PC-3 (cell line): Measurements from ENCODE around the gene CACNA1B. TPM values are rescaled to one million over a fixed set of nuclear protein-coding genes. Genes with fewer than 3 reads are reported as not detected.

ENCODE experiments used
- ATAC-seq: fragments of 200-7000 bp; cut with Tn5 transposase; 2 replicates; pipeline ENCODE4 v1.9.1; 2020; ENCODE audit warnings: mild to moderate bottlenecking, moderate library complexity
- BruUV-seq: library from RNA; stranded (reverse); fragments of 400-500 nt; replicated peaks from 2 replicates; lab custom pipeline; 2021; lab: Mats Ljungman, UMichigan
- CTCF ChIA-PET: fragments of 300-600 bp; sonication (Branson Sonifier 250); formaldehyde crosslinking; loops from one replicate; lab custom pipeline; 2022; ENCODE audit warnings: antibody characterized with exemption; lab: Charles Lee
- POLR2A ChIA-PET: fragments of 300-600 bp; sonication (Branson Sonifier 250); formaldehyde crosslinking; loops from one replicate; lab custom pipeline; 2022; ENCODE audit warnings: antibody characterized with exemption; ENCODE audit not compliant: unreplicated experiment; lab: Charles Lee
- DNase-seq: peaks from one replicate; pipeline ENCODE4 v3.0.0-alpha.2; 2015
- H2AFZ ChIP-seq: fragments of 300-600 bp; sonication (generic); 2 replicates; pipeline ENCODE4 v1.6.0; 2016; ENCODE audit warnings: antibody characterized with exemption, low read length
- H3F3A ChIP-seq: fragments of 300-600 bp; sonication (generic); one replicate; pipeline ENCODE4 v1.6.0; 2017; ENCODE audit warnings: antibody characterized with exemption, low read length, control low read depth, mild to moderate bottlenecking; ENCODE audit not compliant: unreplicated experiment
- H3K27ac ChIP-seq: fragments of 300-600 bp; sonication (generic); 2 replicates; pipeline ENCODE4 v1.5.1; 2016; ENCODE audit warnings: mild to moderate bottlenecking, low read length
- H3K27me3 ChIP-seq: fragments of 300-600 bp; sonication (generic); 2 replicates; pipeline ENCODE4 v1.6.1; 2016; ENCODE audit warnings: low read length, mixed read lengths
- H3K36me3 ChIP-seq: fragments of 300-600 bp; sonication (generic); 2 replicates; pipeline ENCODE4 v1.6.1; 2016; ENCODE audit warnings: low read depth, mixed run types, low read length, mixed read lengths
- H3K4me1 ChIP-seq: fragments of 300-600 bp; sonication (generic); 2 replicates; pipeline ENCODE4 v1.5.1; 2016; ENCODE audit warnings: low read length; ENCODE audit not compliant: insufficient read depth
- H3K4me2 ChIP-seq: fragments of 300-600 bp; sonication (generic); 2 replicates; pipeline ENCODE4 v1.6.0; 2016; ENCODE audit warnings: low read length
- H3K4me3 ChIP-seq: fragments of 300-600 bp; sonication (generic); 2 replicates; pipeline ENCODE4 v1.5.1; 2016; ENCODE audit warnings: mild to moderate bottlenecking, low read length, mixed read lengths
- H3K79me2 ChIP-seq: fragments of 300-600 bp; sonication (generic); 2 replicates; pipeline ENCODE4 v1.6.1; 2017; ENCODE audit warnings: low read length, mixed read lengths
- H3K9ac ChIP-seq: fragments of 300-600 bp; sonication (generic); 2 replicates; pipeline ENCODE4 v1.6.0; 2016; ENCODE audit warnings: mild to moderate bottlenecking, low read length
- H3K9me2 ChIP-seq: fragments of 300-600 bp; sonication (generic); replicated peaks from 2 replicates; pipeline ENCODE4 v1.6.1; 2016; ENCODE audit warnings: mixed run types, low read length, mixed read lengths
- H3K9me3 ChIP-seq: fragments of 300-600 bp; sonication (generic); 2 replicates; pipeline ENCODE4 v1.6.1; 2016; ENCODE audit warnings: low read length, mixed read lengths
- H4K20me1 ChIP-seq: fragments of 300-600 bp; sonication (generic); 2 replicates; pipeline ENCODE4 v1.6.1; 2016; ENCODE audit warnings: low read length, mixed read lengths
- EZH2 ChIP-seq: fragments of 300-600 bp; sonication (generic); IDR thresholded peaks from one replicate; pipeline ENCODE4 v1.6.1; 2017; ENCODE audit warnings: antibody characterized with exemption, mild to moderate bottlenecking, low read length; ENCODE audit not compliant: unreplicated experiment
- EZH2phosphoT487 ChIP-seq: fragments of 300-600 bp; sonication (generic); IDR thresholded peaks from 2 replicates; pipeline ENCODE4 v1.6.1; 2018; ENCODE audit warnings: mild to moderate bottlenecking, antibody characterized with exemption, low read length, borderline replicate concordance
- intact Hi-C: fragments of 100-400 bp; cut with micrococcal nuclease; formaldehyde crosslinking; loops from 2 replicates; pipeline ENCODE4 v1.9.0; 2023
- total RNA-seq: library from RNA; depleted of rRNA; stranded (reverse); fragments of >200 nt; gene quantifications from 2 replicates; pipeline ENCODE4 v1.2.3, GENCODE V29; 2014
- TF ChIP-seq, protein P1 (sequence below): fragments of 300-600 bp; sonication (generic); conservative IDR thresholded peaks from 2 replicates; pipeline ENCODE4 v1.5.1; 2017; ENCODE audit warnings: antibody characterized with exemption, low read depth, mild to moderate bottlenecking, low read length

Gene CACNA1B
- total RNA-seq, 1 experiment from 2014 or later = not detected

DNA sequence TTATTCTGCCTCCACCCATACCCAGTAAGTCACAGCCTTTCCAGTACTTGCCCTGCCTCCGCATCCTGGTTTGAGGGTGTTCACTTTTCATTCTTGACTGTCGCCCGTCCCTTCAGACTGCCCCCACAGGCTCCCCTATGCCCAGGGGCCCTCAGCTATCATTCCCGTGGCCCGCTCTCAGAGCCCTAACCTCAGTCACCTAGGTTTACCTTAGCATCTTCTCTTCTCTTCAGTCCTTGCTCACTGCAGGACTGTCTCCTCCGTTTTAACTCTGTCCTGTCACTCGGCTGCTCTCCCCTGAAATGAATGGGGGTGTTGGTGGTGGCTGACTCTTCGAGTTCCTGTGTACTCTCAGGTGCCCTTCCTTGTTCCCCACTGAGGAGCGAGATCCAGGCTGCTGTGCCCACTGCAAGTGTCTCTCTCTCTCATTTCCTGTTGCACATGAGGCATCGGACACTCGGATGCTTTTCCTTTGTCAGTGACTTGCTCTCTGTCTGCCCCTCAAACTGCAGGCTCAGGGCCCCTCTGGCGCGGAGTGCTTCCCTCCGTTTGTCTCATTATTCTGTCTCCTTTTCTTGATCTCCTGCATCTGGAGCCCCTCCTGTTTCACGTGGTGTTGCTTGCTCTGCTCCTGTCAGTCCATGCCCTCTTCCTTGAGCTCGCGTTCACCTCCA, 89.8 kb downstream of the CACNA1B start:
- no peaks in the 10 kb centered on the region for H4K20me1 ChIP-seq
- TF ChIP-seq EZH2phosphoT487 (no peak), EZH2 (no peak)
- TF ChIP-seq, protein P1, sequence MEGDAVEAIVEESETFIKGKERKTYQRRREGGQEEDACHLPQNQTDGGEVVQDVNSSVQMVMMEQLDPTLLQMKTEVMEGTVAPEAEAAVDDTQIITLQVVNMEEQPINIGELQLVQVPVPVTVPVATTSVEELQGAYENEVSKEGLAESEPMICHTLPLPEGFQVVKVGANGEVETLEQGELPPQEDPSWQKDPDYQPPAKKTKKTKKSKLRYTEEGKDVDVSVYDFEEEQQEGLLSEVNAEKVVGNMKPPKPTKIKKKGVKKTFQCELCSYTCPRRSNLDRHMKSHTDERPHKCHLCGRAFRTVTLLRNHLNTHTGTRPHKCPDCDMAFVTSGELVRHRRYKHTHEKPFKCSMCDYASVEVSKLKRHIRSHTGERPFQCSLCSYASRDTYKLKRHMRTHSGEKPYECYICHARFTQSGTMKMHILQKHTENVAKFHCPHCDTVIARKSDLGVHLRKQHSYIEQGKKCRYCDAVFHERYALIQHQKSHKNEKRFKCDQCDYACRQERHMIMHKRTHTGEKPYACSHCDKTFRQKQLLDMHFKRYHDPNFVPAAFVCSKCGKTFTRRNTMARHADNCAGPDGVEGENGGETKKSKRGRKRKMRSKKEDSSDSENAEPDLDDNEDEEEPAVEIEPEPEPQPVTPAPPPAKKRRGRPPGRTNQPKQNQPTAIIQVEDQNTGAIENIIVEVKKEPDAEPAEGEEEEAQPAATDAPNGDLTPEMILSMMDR = no peak
- H3K79me2 ChIP-seq = no peaks in the 10 kb centered on the region
- no peak overlapping the region for H3K9ac ChIP-seq
- no TSS peak for BruUV-seq
- H3K36me3 ChIP-seq = no peaks in the 10 kb centered on the region
- no peaks in the 10 kb centered on the region for H3F3A ChIP-seq
- H3K4me1 ChIP-seq = no peaks in the 10 kb centered on the region
- CTCF ChIA-PET = no interaction called here
- no peak for ATAC-seq
- no peak overlapping the region for H2AFZ ChIP-seq
- H3K27ac ChIP-seq = no peak overlapping the region
- H3K4me3 ChIP-seq = no peak overlapping the region
- H3K27me3 ChIP-seq = no peaks in the 10 kb centered on the region
- H3K9me3 ChIP-seq = no peaks in the 10 kb centered on the region
- H3K9me2 ChIP-seq = no peaks in the 10 kb centered on the region
- POLR2A ChIA-PET = no interaction called here
- no peak for DNase-seq
- H3K4me2 ChIP-seq = no peak overlapping the region
- intact Hi-C loops = no loop called here

- ATAC-seq (no peak), DNase-seq (no peak)
- Histone ChIP-seq H3K9me2 (no peaks in the 10 kb centered on the region), H3F3A (no peaks in the 10 kb centered on the region), H3K4me1 (no peaks in the 10 kb centered on the region), H3K27ac (no peak overlapping the region), H3K4me3 (no peak overlapping the region), H3K9ac (no peak overlapping the region), H3K9me3 (no peaks in the 10 kb centered on the region), H3K79me2 (no peaks in the 10 kb centered on the region), H3K27me3 (no peaks in the 10 kb centered on the region), H2AFZ (no peak overlapping the region), H3K36me3 (no peaks in the 10 kb centered on the region), H3K4me2 (no peak overlapping the region), H4K20me1 (no peaks in the 10 kb centered on the region)
- ChIA-PET POLR2A (no interaction called here), CTCF (no interaction called here)
- intact Hi-C loops = no loop called here
- no TSS peak for BruUV-seq
- TF ChIP-seq EZH2 = no peak
- no peak for TF ChIP-seq EZH2phosphoT487
- TF ChIP-seq, protein P1 = 0 out of 2 replicates have a peak, but pooled peaks have one; percentile 16
These were observed 90.7 kb downstream of the CACNA1B start for GRCh38 chr9:137968235-137968634.

GRCh38 chr9:137969008-137969407, 91.4 kb downstream of the CACNA1B start:
- BruUV-seq = no TSS peak
- H3K79me2 ChIP-seq = no peaks in the 10 kb centered on the region
- H3K9me2 ChIP-seq = no peaks in the 10 kb centered on the region
- ChIA-PET POLR2A (no interaction called here), CTCF (no interaction called here)
- no peaks in the 10 kb centered on the region for H3K4me1 ChIP-seq
- no peak overlapping the region for H3K9ac ChIP-seq
- ATAC-seq (no peak), DNase-seq (no peak)
- H3K4me3 ChIP-seq = no peak overlapping the region
- TF ChIP-seq, protein P1 = no peak
- no peak for TF ChIP-seq EZH2phosphoT487
- no peak for TF ChIP-seq EZH2
- no peaks in the 10 kb centered on the region for H3K36me3 ChIP-seq
- intact Hi-C loops = no loop called here
- H2AFZ ChIP-seq = no peak overlapping the region
- no peaks in the 10 kb centered on the region for H3F3A ChIP-seq
- no peaks in the 10 kb centered on the region for H3K9me3 ChIP-seq
- H3K4me2 ChIP-seq = no peak overlapping the region
- no peak overlapping the region for H3K27ac ChIP-seq
- H3K27me3 ChIP-seq = no peaks in the 10 kb centered on the region
- H4K20me1 ChIP-seq = no peaks in the 10 kb centered on the region
